Breast epithelium (tissue), 4 donors: ENCODE results near the gene CCDC167. TPM values are rescaled to one million over a fixed set of nuclear protein-coding genes. Genes with fewer than 3 reads are reported as not detected.

Source experiments
- DNase-seq, 2 donors: peaks; one replicate each; pipeline ENCODE4 v3.0.0-alpha.2; 2019; ENCODE audit warnings: low spot score in 2 of 2
- H3K27ac ChIP-seq, 2 donors: fragments of 200-600 bp; sonication (generic) in 1 of 2; one replicate each; pipeline ENCODE4 v1.5.1; 2016 to 2019; ENCODE audit warnings: mild to moderate bottlenecking in 1 of 2
- H3K27me3 ChIP-seq, 2 donors: fragments of 200-600 bp; sonication (generic) in 1 of 2; one replicate each; pipeline versions ENCODE4 v1.5.1 to v1.6.0; 2017 to 2019; ENCODE audit warnings: control low read depth in 1 of 2, mild to moderate bottlenecking in 1 of 2
- H3K36me3 ChIP-seq: fragments of 200-600 bp; one replicate; pipeline ENCODE4 v1.5.1; 2019
- H3K4me1 ChIP-seq, 2 donors: fragments of 200-600 bp; sonication (generic); one replicate each; pipeline ENCODE4 v1.5.1; 2016 to 2019; ENCODE audit warnings: control low read depth in 1 of 2
- H3K4me3 ChIP-seq, 3 donors: fragments of 200-600 bp; sonication (generic); 1 replicate in 2 of 3; 2 replicates in 1 of 3; pipeline ENCODE4 v1.5.1; 2016 to 2019; ENCODE audit warnings: mild to moderate bottlenecking in 3 of 3, moderate library complexity in 2 of 3
- H3K9me3 ChIP-seq, 2 donors: fragments of 200-600 bp; sonication (generic) in 1 of 2; one replicate each; pipeline ENCODE4 v1.5.1; 2016 to 2019; ENCODE audit warnings: control low read depth in 1 of 2
- POLR2A ChIP-seq: fragments of 450-650 bp; IDR thresholded peaks from one replicate; pipeline ENCODE4 v1.6.1; 2016; ENCODE audit warnings: antibody characterized with exemption, mild to moderate bottlenecking, moderate library complexity
- POLR2AphosphoS5 ChIP-seq, 3 donors: sonication (generic); formaldehyde crosslinking; IDR thresholded peaks; one replicate each; pipeline ENCODE4 v1.6.1; 2017; ENCODE audit warnings: antibody characterized with exemption in 3 of 3
- intact Hi-C: fragments of 100-400 bp; cut with DNase I; formaldehyde crosslinking; loops from one replicate; pipeline ENCODE4 v1.15.1; 2023; ENCODE audit warnings: low total_unique reads
- total RNA-seq, 3 donors: library from RNA; depleted of rRNA; stranded (reverse); fragments of >200 nt; gene quantifications; one replicate each; pipeline ENCODE4 v1.1.0, GENCODE V29; 2016
- TF ChIP-seq, protein P1 (sequence below), 3 donors: fragments of 450-650 bp; IDR thresholded peaks; one replicate each; pipeline ENCODE4 v1.5.1; 2016 to 2017; ENCODE audit warnings: antibody characterized with exemption in 3 of 3, mild to moderate bottlenecking in 3 of 3, moderate library complexity in 3 of 3

CCDC167 gene
- total RNA-seq, 3 donors from 2014 or later: 14.1 to 39.3 (median 14.8) TPM

- intact Hi-C loops: no loop called here
- H3K9me3 ChIP-seq: no peaks in the 10 kb centered on the region
- peaks cover 0 to 5% of the 10 kb centered on the region in 2 donors for H3K4me1 ChIP-seq
- TF ChIP-seq, protein P1, sequence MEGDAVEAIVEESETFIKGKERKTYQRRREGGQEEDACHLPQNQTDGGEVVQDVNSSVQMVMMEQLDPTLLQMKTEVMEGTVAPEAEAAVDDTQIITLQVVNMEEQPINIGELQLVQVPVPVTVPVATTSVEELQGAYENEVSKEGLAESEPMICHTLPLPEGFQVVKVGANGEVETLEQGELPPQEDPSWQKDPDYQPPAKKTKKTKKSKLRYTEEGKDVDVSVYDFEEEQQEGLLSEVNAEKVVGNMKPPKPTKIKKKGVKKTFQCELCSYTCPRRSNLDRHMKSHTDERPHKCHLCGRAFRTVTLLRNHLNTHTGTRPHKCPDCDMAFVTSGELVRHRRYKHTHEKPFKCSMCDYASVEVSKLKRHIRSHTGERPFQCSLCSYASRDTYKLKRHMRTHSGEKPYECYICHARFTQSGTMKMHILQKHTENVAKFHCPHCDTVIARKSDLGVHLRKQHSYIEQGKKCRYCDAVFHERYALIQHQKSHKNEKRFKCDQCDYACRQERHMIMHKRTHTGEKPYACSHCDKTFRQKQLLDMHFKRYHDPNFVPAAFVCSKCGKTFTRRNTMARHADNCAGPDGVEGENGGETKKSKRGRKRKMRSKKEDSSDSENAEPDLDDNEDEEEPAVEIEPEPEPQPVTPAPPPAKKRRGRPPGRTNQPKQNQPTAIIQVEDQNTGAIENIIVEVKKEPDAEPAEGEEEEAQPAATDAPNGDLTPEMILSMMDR (IDR thresholded peaks at IDR 0.05): no peak
- TF ChIP-seq POLR2A: no peak
- TF ChIP-seq POLR2AphosphoS5 (IDR thresholded peaks at IDR 0.05): no peak
- no peaks in the 10 kb centered on the region for H3K36me3 ChIP-seq
- no peaks in the 10 kb centered on the region for H3K27me3 ChIP-seq
- no peak overlapping the region for H3K27ac ChIP-seq
- H3K4me3 ChIP-seq: no peak overlapping the region
- DNase-seq: no peak
These were observed 25.4 kb downstream of the CCDC167 start for GRCh38 chr6:37474316-37474715.

DNA sequence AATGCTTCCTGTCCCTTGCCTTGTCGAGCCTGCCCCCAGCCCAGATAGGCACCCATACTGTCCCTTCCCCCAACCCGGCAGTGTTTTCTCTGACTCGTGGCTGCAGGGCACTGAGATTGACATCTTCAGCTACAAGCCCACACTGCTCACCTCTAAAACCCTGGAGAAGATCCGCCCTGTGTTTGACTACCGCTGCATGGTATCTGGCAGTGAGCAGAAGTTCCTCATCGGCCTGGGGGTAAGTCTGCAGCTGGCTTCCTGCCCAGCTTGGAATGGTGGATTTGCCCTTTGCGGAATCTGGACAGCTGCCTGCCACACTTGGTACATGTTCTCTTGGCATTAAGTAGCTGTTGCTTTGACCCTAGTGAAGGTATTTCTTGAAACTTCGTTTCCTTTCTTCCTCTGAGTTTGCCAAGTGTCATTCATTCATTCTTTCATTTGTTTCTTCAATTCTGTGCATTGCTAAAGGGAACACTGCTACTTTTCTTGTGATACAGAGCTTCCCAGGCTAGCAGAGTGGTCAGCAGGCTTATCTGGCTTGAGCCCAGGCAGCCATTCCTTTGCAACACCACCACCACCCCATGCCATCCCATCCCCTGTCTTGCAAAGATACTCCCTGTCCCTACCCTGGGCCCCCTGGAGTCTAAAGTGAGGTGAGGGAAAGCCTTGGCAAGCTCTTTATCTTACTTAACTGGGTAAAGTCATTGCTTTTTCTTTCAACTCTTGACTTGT is 26.2 kb downstream of the CCDC167 start:
- no peaks in the 10 kb centered on the region for H3K9me3 ChIP-seq
- no peak overlapping the region for H3K4me3 ChIP-seq
- no peak overlapping the region for H3K27ac ChIP-seq
- H3K4me1 ChIP-seq: peaks cover 0 to 5% of the 10 kb centered on the region in 2 donors
- H3K36me3 ChIP-seq: no peaks in the 10 kb centered on the region
- peak; percentile 91 to 94 for DNase-seq
- intact Hi-C loops: no loop called here
- no peaks in the 10 kb centered on the region for H3K27me3 ChIP-seq
- TF ChIP-seq POLR2AphosphoS5 (IDR thresholded peaks at IDR 0.05) (peak in 1 of 3 donors; percentile 58), POLR2A (no peak)

- H3K4me3 ChIP-seq: no peak overlapping the region
- DNase-seq: no peak
- intact Hi-C loops: no loop called here
- peaks cover 4 to 9% of the 10 kb centered on the region in 2 donors for H3K9me3 ChIP-seq
- H3K36me3 ChIP-seq: no peaks in the 10 kb centered on the region
- H3K4me1 ChIP-seq: no peaks in the 10 kb centered on the region
- no peak overlapping the region for H3K27ac ChIP-seq
- TF ChIP-seq, protein P1 (IDR thresholded peaks at IDR 0.05): no peak
- no peak for TF ChIP-seq POLR2A
- TF ChIP-seq POLR2AphosphoS5 (IDR thresholded peaks at IDR 0.05): no peak
- no peaks in the 10 kb centered on the region for H3K27me3 ChIP-seq
These were observed 32.0 kb downstream of the CCDC167 start for GRCh38 chr6:37467718-37468117.

- Histone ChIP-seq H3K4me3 (no peak overlapping the region), H3K9me3 (peaks cover 4 to 9% of the 10 kb centered on the region in 2 donors), H3K36me3 (peaks cover 24% of the 10 kb centered on the region), H3K4me1 (no peaks in the 10 kb centered on the region), H3K27me3 (no peaks in the 10 kb centered on the region), H3K27ac (no peak overlapping the region)
- intact Hi-C loops: loop anchor here (2.0 kb wide), 1 partner anchor 66 kb away; no protein-coding TSS in a partner anchor
- TF ChIP-seq POLR2A (no peak), POLR2AphosphoS5 (IDR thresholded peaks at IDR 0.05) (no peak)
- TF ChIP-seq, protein P1 (IDR thresholded peaks at IDR 0.05): no peak
- DNase-seq: no peak
These were observed 36.6 kb downstream of the CCDC167 start for GRCh38 chr6:37463110-37463509.

GRCh38 chr6:37460805-37461204 is 38.9 kb downstream of the CCDC167 start:
- DNase-seq: no peak
- Histone ChIP-seq H3K27me3 (no peaks in the 10 kb centered on the region), H3K9me3 (no peaks in the 10 kb centered on the region), H3K36me3 (peaks cover 24% of the 10 kb centered on the region), H3K4me3 (no peak overlapping the region), H3K27ac (no peak overlapping the region), H3K4me1 (no peaks in the 10 kb centered on the region)
- no peak for TF ChIP-seq POLR2A
- TF ChIP-seq, protein P1 (IDR thresholded peaks at IDR 0.05): no peak
- no peak for TF ChIP-seq POLR2AphosphoS5 (IDR thresholded peaks at IDR 0.05)
- intact Hi-C loops: no loop called here
